CD4-positive, alpha-beta T cell (primary cell): Measurements from ENCODE around the gene CLDN19. TPM values are rescaled to one million over a fixed set of nuclear protein-coding genes. Genes with fewer than 3 reads are reported as not detected.
A peak's percentile ranks its signal among the peaks of the same experiment; 100 is the strongest.

ENCODE experiments used
- ATAC-seq: fragments of 200-7000 bp; cut with Tn5 transposase; one replicate; pipeline ENCODE4 v1.10.0; 2022; ENCODE audit warnings: mild to moderate bottlenecking; ENCODE audit not compliant: poor library complexity
- CTCF ChIA-PET: fragments of 350-600 bp; sonication (Branson Sonifier 250); formaldehyde crosslinking; loops from one replicate; lab custom pipeline; 2021; ENCODE audit warnings: antibody characterized with exemption, inconsistent platforms; lab: Charles Lee
- POLR2A ChIA-PET: fragments of 350-600 bp; sonication (Branson Sonifier 250); formaldehyde crosslinking; loops from one replicate; lab custom pipeline; 2021; ENCODE audit warnings: antibody characterized with exemption, inconsistent platforms; lab: Charles Lee
- DNase-seq, 14 experiments: peaks; one replicate each; pipeline ENCODE4 v3.0.0-alpha.2; 2013 to 2020; ENCODE audit warnings: mixed read lengths in 2 of 14
- H3K27ac ChIP-seq, 2 donors: one replicate each; pipeline versions ENCODE4 v1.5.1 to v1.7.0; 2013; ENCODE audit warnings: low read length in 2 of 2, low read depth in 1 of 2, mild to moderate bottlenecking in 1 of 2
- H3K27me3 ChIP-seq, 2 experiments: 1 replicate in 1 of 2; 2 replicates in 1 of 2; pipeline versions ENCODE4 v1.6.1 to v1.7.0; 2013; ENCODE audit warnings: low read length in 2 of 2, control low read depth in 1 of 2, mild to moderate bottlenecking in 1 of 2, moderate library complexity in 1 of 2; ENCODE audit not compliant: insufficient read depth in 2 of 2, control insufficient read depth in 1 of 2
- H3K36me3 ChIP-seq: one replicate; pipeline ENCODE4 v1.6.1; 2013; ENCODE audit warnings: low read length, control low read depth; ENCODE audit not compliant: insufficient read depth
- H3K4me1 ChIP-seq: one replicate; pipeline ENCODE4 v1.6.1; 2013; ENCODE audit warnings: low read length, control low read depth; ENCODE audit not compliant: insufficient read depth
- H3K4me3 ChIP-seq: one replicate; pipeline ENCODE4 v1.5.1; 2013; ENCODE audit warnings: mild to moderate bottlenecking, low read length, moderate library complexity
- H3K9me3 ChIP-seq, 2 experiments: 1 replicate in 1 of 2; 2 replicates in 1 of 2; pipeline versions ENCODE4 v1.6.1 to v1.7.0; 2013; ENCODE audit warnings: low read length in 2 of 2, mild to moderate bottlenecking in 2 of 2, control low read depth in 1 of 2, moderate library complexity in 1 of 2; ENCODE audit not compliant: control insufficient read depth in 1 of 2, insufficient read depth in 1 of 2
- H3K27ac Mint-ChIP-seq: one replicate; pipeline ENCODE4 v1.8.0; 2020; ENCODE audit warnings: mixed read lengths
- H3K27me3 Mint-ChIP-seq: one replicate; pipeline ENCODE4 v1.8.0; 2021; ENCODE audit warnings: mixed read lengths
- H3K36me3 Mint-ChIP-seq: one replicate; pipeline ENCODE4 v1.8.0; 2021; ENCODE audit warnings: low read depth, mixed read lengths
- H3K4me1 Mint-ChIP-seq: one replicate; pipeline ENCODE4 v1.8.0; 2021; ENCODE audit warnings: low read depth, mixed read lengths
- H3K4me3 Mint-ChIP-seq: one replicate; pipeline ENCODE4 v1.8.0; 2020; ENCODE audit warnings: mild to moderate bottlenecking, mixed read lengths
- H3K9me3 Mint-ChIP-seq: one replicate; pipeline ENCODE4 v1.8.0; 2020; ENCODE audit warnings: mixed read lengths
- intact Hi-C, 2 experiments: fragments of 100-400 bp; cut with DNase I in 1 of 2; cut with micrococcal nuclease in 1 of 2; formaldehyde crosslinking; loops; one replicate each; pipeline versions ENCODE4 v1.15.1 to v1.9.0; 2023 to 2025; cut with DNase I, micrococcal nuclease
- total RNA-seq, 174 experiments: library from RNA in 2 of 174; stranded (reverse) in 2 of 174; gene quantifications; one replicate each; pipeline ENCODE4 v1.2.3 and lab custom pipeline; 2021 to 2026
- TF ChIP-seq, protein P1 (sequence below): fragments of 200-600 bp; IDR thresholded peaks from one replicate; pipeline ENCODE4 v1.8.0; 2022; ENCODE audit warnings: antibody characterized with exemption, mild to moderate bottlenecking

Gene CLDN19
- total RNA-seq, 2 experiments from 2014 or later, result not detected

DNA sequence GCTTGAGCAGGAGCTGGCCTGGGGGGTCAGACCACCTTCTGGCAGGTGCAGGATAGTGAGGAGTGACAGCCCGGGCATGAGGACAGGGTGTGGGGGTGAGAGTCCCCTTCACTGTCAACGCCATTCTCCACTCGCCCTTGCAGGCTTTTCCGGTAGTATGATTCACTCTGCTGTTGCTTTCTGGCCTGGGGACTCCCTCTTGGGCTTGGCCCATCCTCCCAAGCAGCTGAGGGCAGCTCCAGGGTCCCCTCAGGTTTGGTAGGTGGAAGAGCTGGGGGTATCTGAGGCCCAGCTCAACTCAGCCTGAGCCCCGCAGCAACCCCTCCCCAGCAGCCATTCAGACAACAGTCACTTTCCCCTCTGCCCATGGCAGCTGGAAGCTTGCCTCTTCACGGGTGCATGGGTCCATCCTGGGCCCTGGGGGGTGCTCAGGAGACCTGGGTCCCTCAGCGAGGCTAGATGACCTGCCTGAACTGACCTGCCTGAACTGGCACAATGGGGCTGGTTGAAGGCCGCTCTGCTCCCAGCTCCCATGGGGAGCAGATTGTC lies 1.3 kb downstream of the CLDN19 start:
- H3K36me3 Mint-ChIP-seq, result no peaks in the 10 kb centered on the region
- ChIA-PET POLR2A (no interaction called here), CTCF (no interaction called here)
- DNase-seq (no peak), ATAC-seq (no peak)
- TF ChIP-seq, protein P1, sequence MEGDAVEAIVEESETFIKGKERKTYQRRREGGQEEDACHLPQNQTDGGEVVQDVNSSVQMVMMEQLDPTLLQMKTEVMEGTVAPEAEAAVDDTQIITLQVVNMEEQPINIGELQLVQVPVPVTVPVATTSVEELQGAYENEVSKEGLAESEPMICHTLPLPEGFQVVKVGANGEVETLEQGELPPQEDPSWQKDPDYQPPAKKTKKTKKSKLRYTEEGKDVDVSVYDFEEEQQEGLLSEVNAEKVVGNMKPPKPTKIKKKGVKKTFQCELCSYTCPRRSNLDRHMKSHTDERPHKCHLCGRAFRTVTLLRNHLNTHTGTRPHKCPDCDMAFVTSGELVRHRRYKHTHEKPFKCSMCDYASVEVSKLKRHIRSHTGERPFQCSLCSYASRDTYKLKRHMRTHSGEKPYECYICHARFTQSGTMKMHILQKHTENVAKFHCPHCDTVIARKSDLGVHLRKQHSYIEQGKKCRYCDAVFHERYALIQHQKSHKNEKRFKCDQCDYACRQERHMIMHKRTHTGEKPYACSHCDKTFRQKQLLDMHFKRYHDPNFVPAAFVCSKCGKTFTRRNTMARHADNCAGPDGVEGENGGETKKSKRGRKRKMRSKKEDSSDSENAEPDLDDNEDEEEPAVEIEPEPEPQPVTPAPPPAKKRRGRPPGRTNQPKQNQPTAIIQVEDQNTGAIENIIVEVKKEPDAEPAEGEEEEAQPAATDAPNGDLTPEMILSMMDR, result no peak
- no peaks in the 10 kb centered on the region for H3K9me3 ChIP-seq
- no peak overlapping the region for H3K4me3 ChIP-seq
- peaks cover 9% of the 10 kb centered on the region for H3K4me1 Mint-ChIP-seq
- intact Hi-C loops, result no loop called here
- H3K4me3 Mint-ChIP-seq, result no peak overlapping the region
- no peaks in the 10 kb centered on the region for H3K27me3 ChIP-seq
- no peak overlapping the region for H3K27ac ChIP-seq
- H3K4me1 ChIP-seq, result peaks cover 7% of the 10 kb centered on the region
- no peaks in the 10 kb centered on the region for H3K36me3 ChIP-seq
- H3K27me3 Mint-ChIP-seq, result no peaks in the 10 kb centered on the region
- no peak overlapping the region for H3K27ac Mint-ChIP-seq
- no peaks in the 10 kb centered on the region for H3K9me3 Mint-ChIP-seq

DNA sequence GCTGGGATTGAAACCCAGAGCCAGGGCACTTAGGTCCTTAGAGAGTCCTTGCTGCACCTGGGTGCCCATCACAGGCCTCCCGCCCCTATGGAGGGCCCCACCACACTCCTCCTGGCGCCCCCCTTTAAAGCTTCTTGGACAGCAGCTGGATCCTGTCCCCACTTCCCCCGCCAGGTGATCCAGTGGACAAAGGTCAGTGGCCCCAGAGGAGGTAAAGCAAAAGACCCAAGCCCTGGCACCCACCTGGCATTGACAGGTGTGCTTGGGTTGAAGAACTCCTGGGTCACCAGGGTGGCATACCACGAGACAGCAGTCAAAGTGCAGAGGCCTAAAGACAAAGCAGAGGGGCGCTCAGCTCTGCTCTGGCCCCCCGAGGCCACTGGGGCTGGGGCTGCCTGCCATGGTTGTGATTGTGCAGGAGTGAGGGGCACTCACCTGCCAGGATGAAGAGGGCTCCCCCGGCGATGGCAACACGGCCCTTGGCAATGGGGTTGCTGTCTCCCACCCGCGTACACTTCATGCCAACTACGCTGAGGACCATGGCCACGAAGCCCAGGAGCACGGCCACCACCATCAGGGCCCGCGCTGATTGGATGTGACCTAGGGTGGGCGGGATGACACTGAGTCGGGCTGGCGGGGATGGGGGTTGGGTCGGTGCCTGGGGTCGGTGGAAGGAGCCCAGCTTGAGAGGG lies 1.9 kb downstream of the CLDN19 start:
- H3K9me3 ChIP-seq, result no peaks in the 10 kb centered on the region
- Mint-ChIP-seq H3K9me3 (no peaks in the 10 kb centered on the region), H3K36me3 (no peaks in the 10 kb centered on the region), H3K27me3 (no peaks in the 10 kb centered on the region), H3K4me1 (peaks cover 9% of the 10 kb centered on the region), H3K4me3 (no peak overlapping the region), H3K27ac (no peak overlapping the region)
- no peaks in the 10 kb centered on the region for H3K36me3 ChIP-seq
- intact Hi-C loops, result no loop called here
- no peak overlapping the region for H3K4me3 ChIP-seq
- DNase-seq, result no peak
- POLR2A ChIA-PET, result no interaction called here
- H3K27me3 ChIP-seq, result no peaks in the 10 kb centered on the region
- no peak for ATAC-seq
- H3K27ac ChIP-seq, result no peak overlapping the region
- TF ChIP-seq, protein P1, result no peak
- peaks cover 7% of the 10 kb centered on the region for H3K4me1 ChIP-seq
- CTCF ChIA-PET, result no interaction called here

DNA sequence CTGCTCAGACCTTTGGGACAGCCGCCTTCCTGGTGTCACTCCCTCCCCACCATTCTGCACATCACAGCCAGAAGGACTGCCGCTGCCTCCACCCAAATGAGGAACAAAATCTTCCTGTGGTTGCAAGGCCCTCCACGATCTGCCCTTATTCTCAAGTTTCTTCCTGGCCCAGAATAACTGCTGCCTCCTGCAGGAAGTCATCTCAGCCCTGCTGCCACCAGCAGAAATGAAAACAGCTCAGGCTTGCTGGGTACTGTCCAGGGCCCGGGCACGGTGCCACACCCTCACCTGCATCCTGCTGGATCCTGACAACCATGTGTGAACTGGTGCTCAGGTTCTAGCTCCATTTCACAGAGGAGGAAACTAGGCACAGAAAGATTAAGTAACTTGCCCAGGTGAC lies 2.8 kb downstream of the CLDN19 start:
- Histone ChIP-seq H3K36me3 (no peaks in the 10 kb centered on the region), H3K4me3 (no peak overlapping the region), H3K9me3 (no peaks in the 10 kb centered on the region), H3K27ac (no peak overlapping the region), H3K4me1 (peaks cover 7% of the 10 kb centered on the region), H3K27me3 (no peaks in the 10 kb centered on the region)
- POLR2A ChIA-PET, result no interaction called here
- no peak overlapping the region for H3K27ac Mint-ChIP-seq
- DNase-seq (peak in 2 of 14 experiments; percentile 10 to 39), ATAC-seq (no peak)
- TF ChIP-seq, protein P1, result no peak
- peaks cover 9% of the 10 kb centered on the region for H3K4me1 Mint-ChIP-seq
- CTCF ChIA-PET, result no interaction called here
- intact Hi-C loops, result no loop called here
- no peaks in the 10 kb centered on the region for H3K27me3 Mint-ChIP-seq
- no peaks in the 10 kb centered on the region for H3K9me3 Mint-ChIP-seq
- no peaks in the 10 kb centered on the region for H3K36me3 Mint-ChIP-seq
- no peak overlapping the region for H3K4me3 Mint-ChIP-seq
